Fibroblast of peridontal ligament (primary cell): Measurements from ENCODE around the gene CDKAL1.
A peak's percentile ranks its signal among the peaks of the same experiment; 100 is the strongest.
"Not testable (repeated sequence)": the region's sequence is repeated elsewhere in the genome, so short reads cannot be mapped to it uniquely, and the experiment has no call there.

Experiments
- DNase-seq: peaks from one replicate; pipeline ENCODE4 v3.0.0-alpha.2; 2010; ENCODE audit errors: extremely low read depth

CDKAL1 gene

DNA sequence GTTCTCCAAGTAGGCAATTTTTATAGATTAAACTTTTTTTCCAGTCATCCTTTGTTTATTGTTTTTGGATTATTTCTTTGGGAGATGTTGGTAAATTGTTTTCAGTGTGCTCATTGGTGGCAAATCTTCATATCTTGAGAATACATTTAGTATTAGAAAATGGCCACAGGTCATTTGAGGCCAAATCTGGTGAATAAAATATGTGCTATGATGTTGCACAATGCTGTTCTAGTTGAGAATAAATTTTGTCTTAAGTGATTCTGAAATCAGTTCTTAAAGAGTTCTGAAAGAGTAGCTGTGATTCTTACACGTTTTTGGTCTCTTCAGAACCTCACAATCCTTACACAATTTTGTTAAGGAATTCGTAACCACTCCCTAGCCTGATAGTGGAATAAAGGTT, 20.1 kb downstream of the CDKAL1 start:
- DNase-seq = no peak

DNA sequence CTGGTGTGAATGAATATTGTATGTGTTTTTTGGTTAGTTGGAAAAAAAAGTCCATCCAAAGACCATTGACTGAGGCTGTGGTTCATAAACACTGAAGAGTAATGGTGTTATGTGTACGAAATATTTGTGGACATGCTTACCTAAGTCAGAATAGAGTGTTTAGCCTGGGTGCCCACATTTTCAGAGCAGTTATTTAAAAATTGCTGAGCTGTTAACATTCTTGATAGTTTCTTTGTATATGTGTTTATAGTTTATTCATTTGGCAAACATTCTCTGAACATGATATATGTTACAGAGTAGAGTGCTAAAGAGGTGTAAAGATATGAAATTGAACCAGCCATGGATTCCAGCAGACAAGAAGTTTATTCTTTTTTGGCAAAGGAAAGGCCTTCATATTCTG, 20.6 kb downstream of the CDKAL1 start:
- DNase-seq = no peak

- peak; percentile 64 for DNase-seq
These were observed 25.8 kb downstream of the CDKAL1 start for GRCh38 chr6:20559924-20560551.

DNA sequence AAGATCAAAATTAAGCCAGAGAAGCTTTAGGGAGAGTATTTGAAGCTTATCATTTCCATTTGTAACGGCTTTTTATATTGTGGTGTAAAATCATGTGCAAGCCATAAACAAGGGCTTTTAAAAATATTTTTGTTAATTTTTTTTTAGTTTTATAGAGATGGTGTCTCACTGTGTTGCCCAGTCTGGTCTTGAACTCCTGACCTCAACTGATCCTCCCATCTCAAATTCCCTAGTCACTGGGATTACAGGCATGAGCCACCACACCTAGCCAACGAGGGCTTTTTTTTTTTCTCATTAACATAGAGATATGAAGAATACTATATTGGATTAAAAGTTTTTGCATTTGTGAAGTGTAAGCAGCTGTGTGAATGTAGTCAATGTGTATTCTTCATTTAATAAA, 29.1 kb downstream of the CDKAL1 start:
- no peak for DNase-seq

DNA sequence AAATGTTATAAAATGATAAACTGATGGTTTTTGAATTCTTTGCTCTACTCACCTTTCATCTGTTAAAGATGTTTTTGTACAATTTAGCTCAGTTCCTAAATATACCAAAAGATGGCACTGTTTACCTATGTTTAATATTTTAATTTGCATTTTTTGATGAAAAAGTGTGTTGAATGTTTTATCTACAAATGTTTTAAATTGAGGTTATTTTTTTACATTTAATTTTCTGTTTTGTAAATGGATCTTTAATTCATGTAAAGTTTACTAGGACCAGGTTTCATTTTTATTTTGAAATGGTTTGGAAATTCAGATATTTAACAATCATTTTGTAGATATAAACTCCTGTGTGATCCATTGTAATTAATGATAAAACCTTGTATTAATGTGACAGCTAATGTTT, 30.0 kb downstream of the CDKAL1 start:
- DNase-seq = peak; percentile 74

- no peak for DNase-seq
These were observed 30.5 kb downstream of the CDKAL1 start for GRCh38 chr6:20564777-20565176.

DNA sequence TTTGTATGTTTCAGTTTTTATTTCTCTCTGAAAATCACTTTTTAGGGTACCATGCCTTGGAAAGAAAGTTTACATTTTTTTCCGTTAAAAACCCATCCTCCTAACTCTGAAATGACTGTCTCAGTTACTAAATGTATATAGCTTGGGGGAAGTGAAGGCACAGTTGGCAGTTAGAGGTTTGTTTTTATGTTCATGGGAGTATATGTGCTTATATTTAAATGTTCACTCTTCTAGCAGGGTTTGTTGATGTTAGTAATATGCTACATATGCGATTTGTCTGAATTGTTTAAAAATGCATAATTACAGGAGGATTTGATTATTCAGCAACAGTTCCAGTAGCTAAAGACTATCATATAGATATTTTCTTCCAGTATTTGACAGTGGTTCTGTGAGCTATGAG, 31.1 kb downstream of the CDKAL1 start:
- no peak for DNase-seq

DNA sequence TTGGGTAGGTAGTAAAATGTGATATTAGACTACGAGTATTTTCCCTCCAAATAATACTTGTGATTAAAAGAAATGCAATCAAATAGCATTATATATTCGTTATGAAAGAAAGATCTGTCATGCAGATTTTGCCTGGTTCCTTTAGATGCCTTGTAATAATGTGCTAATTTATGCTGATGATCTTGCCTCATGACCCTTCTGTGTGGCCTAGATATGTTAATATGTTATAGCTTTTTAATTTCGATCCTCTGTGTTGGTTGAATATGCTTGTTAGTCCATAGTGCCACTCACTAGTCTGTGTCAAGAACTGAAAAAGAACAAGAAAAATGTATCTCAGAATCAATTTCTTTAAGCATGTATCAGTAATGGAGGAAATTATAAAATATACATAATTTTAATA, 31.9 kb downstream of the CDKAL1 start:
- DNase-seq = no peak

- DNase-seq = no peak
These were observed 34.8 kb downstream of the CDKAL1 start for GRCh38 chr6:20569000-20569610.

DNA sequence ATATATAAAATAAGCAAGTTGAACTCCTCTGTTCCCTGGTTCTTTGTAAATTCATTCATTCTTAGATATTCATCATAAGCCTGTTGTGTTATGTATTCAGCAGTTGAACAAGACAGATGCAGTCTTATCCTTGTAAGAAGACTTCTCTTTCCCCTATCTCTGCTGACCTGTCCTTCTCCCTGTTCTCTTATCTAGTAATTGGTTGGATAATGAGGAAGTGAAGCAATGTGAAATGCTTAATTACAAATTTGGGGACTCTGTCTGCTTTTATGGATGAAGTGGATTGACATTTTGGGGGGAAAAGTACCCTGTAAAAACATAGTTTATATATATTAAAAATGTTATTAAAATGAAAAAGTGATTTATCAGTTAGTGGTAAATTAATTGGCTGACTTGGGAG, 37.0 kb downstream of the CDKAL1 start:
- no peak for DNase-seq

DNA sequence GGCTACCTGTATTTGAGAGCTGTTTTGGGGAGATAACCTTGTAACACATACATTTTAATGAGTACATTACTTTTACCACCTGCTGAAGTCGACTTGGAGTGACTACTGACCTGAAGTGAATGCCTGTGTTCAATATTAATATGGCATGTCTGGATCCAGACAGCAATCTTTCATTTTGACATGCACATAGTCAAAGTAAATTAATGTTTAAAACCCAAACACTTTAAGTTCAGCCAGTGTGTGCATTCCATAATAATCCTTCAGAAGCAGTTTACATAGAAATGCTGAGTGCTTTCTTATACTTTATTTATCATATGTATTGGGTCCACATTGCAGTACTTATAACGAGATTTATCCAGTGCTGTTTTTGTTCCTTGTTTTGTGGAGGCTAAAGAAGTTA, 38.0 kb downstream of the CDKAL1 start:
- DNase-seq = no peak

DNA sequence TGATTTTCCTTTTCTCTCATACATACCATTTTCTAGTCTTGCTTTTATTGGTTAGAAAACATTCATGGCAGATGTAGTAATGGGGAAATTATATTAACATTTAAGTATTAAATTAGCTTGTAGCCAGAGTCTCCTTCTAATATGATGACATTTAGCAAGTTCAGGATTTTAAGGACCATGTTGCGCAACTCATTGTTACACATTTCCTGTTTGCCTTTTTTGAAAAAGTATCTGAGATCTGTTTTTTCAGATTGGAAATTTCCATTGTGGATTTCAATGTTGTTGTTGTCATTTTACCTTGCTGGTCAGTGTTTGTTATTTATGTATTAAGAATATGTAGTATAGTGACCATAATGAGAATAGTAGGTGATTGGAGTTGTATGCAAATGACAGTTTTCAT, 38.7 kb downstream of the CDKAL1 start:
- DNase-seq = peak; percentile 58

GRCh38 chr6:20574355-20574754, 40.1 kb downstream of the CDKAL1 start:
- no peak for DNase-seq

- DNase-seq = no peak
These were observed 40.9 kb downstream of the CDKAL1 start for GRCh38 chr6:20575125-20575524.

GRCh38 chr6:20575704-20576451, 41.6 kb downstream of the CDKAL1 start:
- DNase-seq = no peak

- no peak for DNase-seq
These were observed 43.0 kb downstream of the CDKAL1 start for GRCh38 chr6:20577173-20577688.

DNA sequence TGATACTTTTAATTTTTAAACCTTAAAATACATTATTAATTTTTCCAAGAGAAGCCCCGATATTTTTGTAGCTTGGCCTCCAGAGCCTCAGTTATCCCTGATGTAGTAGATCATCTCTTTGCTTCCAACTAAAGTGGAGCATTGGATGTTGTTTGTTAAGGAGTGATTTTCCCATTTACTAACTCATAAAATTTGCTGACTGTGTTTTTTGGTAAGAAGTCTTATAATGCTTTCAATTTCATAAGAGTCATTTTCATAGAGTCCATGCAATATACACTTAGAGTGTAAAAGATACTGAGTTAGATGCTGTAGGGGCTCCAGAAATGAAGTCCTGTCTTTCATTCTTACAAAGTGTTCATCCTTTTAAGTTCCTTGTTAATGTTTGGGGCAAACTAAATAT, 46.8 kb downstream of the CDKAL1 start:
- DNase-seq = no peak

DNA sequence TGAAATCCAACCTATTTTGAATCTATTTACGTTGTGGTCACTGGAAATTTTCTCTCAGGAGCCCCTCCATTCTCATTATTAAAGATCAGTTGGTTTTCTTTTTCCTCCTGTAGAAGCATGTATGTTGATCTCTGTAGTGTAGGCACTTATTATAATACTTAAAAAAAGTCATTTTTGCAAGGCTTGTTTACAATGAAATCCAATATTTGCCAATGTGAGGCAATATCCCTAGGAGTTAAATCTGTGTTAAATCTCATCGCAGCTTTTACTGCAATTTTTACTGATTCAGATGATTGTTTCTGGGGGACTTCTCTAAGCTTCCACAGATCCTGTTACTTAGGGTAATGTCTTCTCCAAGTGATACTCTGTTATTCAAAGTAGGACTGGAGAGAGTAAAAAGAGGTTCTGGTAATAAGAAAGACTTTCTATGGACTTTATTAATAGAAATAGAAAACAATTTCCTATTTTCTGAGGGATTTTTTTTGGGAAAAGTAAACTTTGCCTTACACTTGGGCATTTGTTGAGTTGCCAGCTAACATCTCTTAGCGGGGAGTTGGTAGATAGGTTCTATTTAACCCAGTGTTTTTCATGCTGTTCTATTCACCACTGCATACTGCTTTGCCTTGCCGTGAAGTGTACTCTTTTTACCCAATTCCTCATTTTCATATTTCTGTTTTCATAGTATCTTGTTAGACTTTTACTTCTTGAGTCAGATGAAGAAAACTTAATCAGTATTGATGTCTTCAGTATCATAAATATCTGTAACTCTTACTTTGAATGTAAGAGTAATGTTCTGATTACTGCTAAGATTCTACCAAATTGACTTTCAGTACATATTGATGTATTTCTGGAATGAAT, 48.6 kb downstream of the CDKAL1 start:
- DNase-seq = peak; percentile 46

- no peak for DNase-seq
These were observed 49.2 kb downstream of the CDKAL1 start for GRCh38 chr6:20583444-20583800.

GRCh38 chr6:20584100-20584731, 50.0 kb downstream of the CDKAL1 start:
- no peak for DNase-seq

DNA sequence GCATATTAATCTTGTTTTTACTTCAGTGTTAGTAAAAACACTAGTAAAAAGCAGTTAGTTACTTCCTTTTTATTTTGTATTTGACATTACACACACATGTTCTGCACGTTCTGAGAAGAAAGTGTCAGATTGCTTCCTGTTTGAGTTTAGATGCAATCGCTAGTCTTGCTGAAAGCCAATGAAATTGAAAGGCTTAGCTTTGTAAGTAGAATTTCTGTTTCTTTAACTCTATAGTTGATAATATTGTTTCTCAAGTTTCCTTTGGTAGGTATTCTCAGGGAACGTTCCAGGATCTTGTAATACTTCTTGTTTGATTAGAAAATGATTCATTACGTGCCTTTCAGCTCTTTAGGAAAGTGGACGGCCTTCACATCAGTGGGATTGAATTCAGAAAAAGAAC, 55.0 kb downstream of the CDKAL1 start:
- no peak for DNase-seq

DNA sequence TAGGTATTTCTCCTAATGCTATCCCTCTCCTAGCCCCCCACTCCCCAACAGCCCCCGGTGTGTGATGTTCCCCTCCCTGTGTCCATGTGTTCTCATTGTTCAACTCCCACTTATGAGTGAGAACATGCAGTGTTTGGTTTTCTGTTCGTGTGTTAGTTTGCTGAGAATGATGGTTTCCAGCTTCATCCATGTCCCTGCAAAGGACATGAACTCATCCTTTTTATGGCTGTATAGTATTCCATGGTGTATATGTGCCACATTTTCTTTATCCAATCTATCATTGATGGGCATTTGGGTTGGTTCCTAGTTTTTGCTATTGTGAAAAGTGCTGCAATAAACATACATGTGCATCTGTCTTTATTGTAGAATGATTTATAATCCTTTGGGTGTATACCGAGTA, 56.2 kb downstream of the CDKAL1 start:
- not testable (repeated sequence) for DNase-seq
